GM10266 (cell line): Measurements from ENCODE around the gene IL1R2.

Experiments used
- DNase-seq: peaks from one replicate; pipeline ENCODE4 v3.0.0; 2012; ENCODE audit errors: extremely low spot score
- TF ChIP-seq, protein P1 (sequence below): IDR thresholded peaks from 2 replicates; pipeline ENCODE4 v1.5.1; 2012; ENCODE audit warnings: mild to moderate bottlenecking, low read depth; ENCODE audit not compliant: control insufficient read depth, insufficient read depth; ENCODE audit errors: missing control alignments

The IL1R2 gene

GRCh38 chr2:102021779-102022178 lies 30.0 kb downstream of the IL1R2 start:
- TF ChIP-seq, protein P1, sequence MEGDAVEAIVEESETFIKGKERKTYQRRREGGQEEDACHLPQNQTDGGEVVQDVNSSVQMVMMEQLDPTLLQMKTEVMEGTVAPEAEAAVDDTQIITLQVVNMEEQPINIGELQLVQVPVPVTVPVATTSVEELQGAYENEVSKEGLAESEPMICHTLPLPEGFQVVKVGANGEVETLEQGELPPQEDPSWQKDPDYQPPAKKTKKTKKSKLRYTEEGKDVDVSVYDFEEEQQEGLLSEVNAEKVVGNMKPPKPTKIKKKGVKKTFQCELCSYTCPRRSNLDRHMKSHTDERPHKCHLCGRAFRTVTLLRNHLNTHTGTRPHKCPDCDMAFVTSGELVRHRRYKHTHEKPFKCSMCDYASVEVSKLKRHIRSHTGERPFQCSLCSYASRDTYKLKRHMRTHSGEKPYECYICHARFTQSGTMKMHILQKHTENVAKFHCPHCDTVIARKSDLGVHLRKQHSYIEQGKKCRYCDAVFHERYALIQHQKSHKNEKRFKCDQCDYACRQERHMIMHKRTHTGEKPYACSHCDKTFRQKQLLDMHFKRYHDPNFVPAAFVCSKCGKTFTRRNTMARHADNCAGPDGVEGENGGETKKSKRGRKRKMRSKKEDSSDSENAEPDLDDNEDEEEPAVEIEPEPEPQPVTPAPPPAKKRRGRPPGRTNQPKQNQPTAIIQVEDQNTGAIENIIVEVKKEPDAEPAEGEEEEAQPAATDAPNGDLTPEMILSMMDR, result no peak
- DNase-seq, result no peak

GRCh38 chr2:102022884-102023539 lies 31.3 kb downstream of the IL1R2 start:
- TF ChIP-seq, protein P1, result no peak
- DNase-seq, result no peak

- TF ChIP-seq, protein P1, result no peak
These were observed 32.6 kb downstream of the IL1R2 start for GRCh38 chr2:102024410-102024809.

DNA sequence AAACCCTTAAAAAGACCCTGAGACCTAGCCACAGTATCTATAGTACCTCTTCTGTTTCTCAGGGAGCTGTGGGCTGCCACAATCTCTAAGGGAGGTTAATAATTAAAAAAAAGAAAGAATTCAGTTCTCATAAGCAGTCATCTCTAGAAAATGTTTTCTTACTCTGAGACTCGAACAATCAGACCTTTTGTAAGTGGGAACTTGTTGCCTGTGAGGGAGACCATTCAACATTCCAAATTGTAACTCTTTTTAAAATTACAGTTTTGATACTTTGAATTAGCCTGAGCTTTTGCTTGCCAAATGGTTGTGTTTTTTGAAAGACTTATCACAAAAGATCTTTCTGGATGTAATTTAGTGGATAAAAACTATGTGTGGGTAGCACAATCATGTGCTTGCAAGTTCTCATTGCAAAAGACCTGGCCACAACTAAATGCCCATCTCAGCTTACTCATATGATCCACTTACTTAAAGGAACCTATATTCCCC lies 33.3 kb downstream of the IL1R2 start:
- peak; percentile 48 for DNase-seq
- TF ChIP-seq, protein P1, result no peak

More at GRCh38 chr2:102024410-102024809, 32.6 kb downstream of the IL1R2 start:
- no peak for DNase-seq

- TF ChIP-seq, protein P1, result no peak
These were observed 34.0 kb downstream of the IL1R2 start for GRCh38 chr2:102025583-102026267.

GRCh38 chr2:102027036-102027980 lies 35.5 kb downstream of the IL1R2 start:
- TF ChIP-seq, protein P1, result no peak
- no peak for DNase-seq

More at GRCh38 chr2:102025583-102026267, 34.0 kb downstream of the IL1R2 start:
- peak; percentile 62 for DNase-seq
